DND-41 (cell line): ENCODE results near the gene AUTS2.

Experiments
- ATAC-seq: fragments of 200-7000 bp; cut with Tn5 transposase; 3 replicates; pipeline ENCODE4 v1.9.1; 2021; ENCODE audit warnings: low read depth; ENCODE audit not compliant: insufficient read depth
- DNase-seq: peaks from one replicate; pipeline ENCODE4 v3.0.0-alpha.2; 2020
- H2AFZ ChIP-seq: 2 replicates; pipeline ENCODE4 v1.6.0; 2012; ENCODE audit warnings: low read depth, low read length
- H3K27ac ChIP-seq: 2 replicates; pipeline ENCODE4 v1.5.1; 2012; ENCODE audit warnings: low read length, inconsistent platforms
- H3K27me3 ChIP-seq: fragments of 200-600 bp; sonication (generic); 2 replicates; pipeline ENCODE4 v1.6.0; 2012; ENCODE audit warnings: low read length, mild to moderate bottlenecking, inconsistent platforms; ENCODE audit not compliant: insufficient read depth, poor library complexity
- H3K36me3 ChIP-seq: 2 replicates; pipeline ENCODE4 v1.5.1; 2012; ENCODE audit warnings: low read length, inconsistent platforms; ENCODE audit not compliant: insufficient read depth
- H3K4me1 ChIP-seq: 2 replicates; pipeline ENCODE4 v1.5.1; 2012; ENCODE audit warnings: mild to moderate bottlenecking, low read length; ENCODE audit not compliant: insufficient read depth
- H3K4me2 ChIP-seq: 2 replicates; pipeline ENCODE4 v1.6.0; 2012; ENCODE audit warnings: mild to moderate bottlenecking, moderate library complexity, low read length, inconsistent platforms; ENCODE audit not compliant: insufficient read depth
- H3K4me3 ChIP-seq, 2 experiments: fragments of 200-600 bp in 1 of 2; shearing (Covaris generic) in 1 of 2; 2 replicates each; pipeline ENCODE4 v1.5.1; 2012 to 2016; ENCODE audit warnings: inconsistent platforms in 2 of 2, low read length in 2 of 2, mild to moderate bottlenecking in 2 of 2, low read depth in 1 of 2, moderate library complexity in 1 of 2
- H3K79me2 ChIP-seq: 2 replicates; pipeline ENCODE4 v1.6.0; 2012; ENCODE audit warnings: low read length, inconsistent platforms; ENCODE audit not compliant: insufficient read depth
- H3K9ac ChIP-seq: 2 replicates; pipeline ENCODE4 v1.6.0; 2012; ENCODE audit warnings: low read depth, mild to moderate bottlenecking, inconsistent platforms, low read length, moderate library complexity
- H3K9me3 ChIP-seq: 2 replicates; pipeline ENCODE4 v1.5.1; 2012; ENCODE audit warnings: low read length, moderate library complexity, mild to moderate bottlenecking, inconsistent platforms; ENCODE audit not compliant: insufficient read depth, severe bottlenecking
- H4K20me1 ChIP-seq: 2 replicates; pipeline ENCODE4 v1.6.0; 2012; ENCODE audit warnings: low read length; ENCODE audit not compliant: insufficient read depth
- CTCF ChIP-seq: IDR thresholded peaks from 2 replicates; pipeline ENCODE4 v1.5.1; 2012; ENCODE audit warnings: borderline replicate concordance, low read length, moderate library complexity, mild to moderate bottlenecking; ENCODE audit not compliant: poor library complexity, severe bottlenecking; ENCODE audit errors: extremely low read depth
- EZH2 ChIP-seq: IDR thresholded peaks from 3 replicates; pipeline ENCODE4 v1.6.1; 2012; ENCODE audit warnings: borderline replicate concordance, low read depth, mild to moderate bottlenecking, moderate library complexity, low read length, inconsistent platforms; ENCODE audit not compliant: severe bottlenecking

Gene AUTS2

GRCh38 chr7:70092314-70093204 is 494.3 kb downstream of the AUTS2 start:
- no peak overlapping the region for H2AFZ ChIP-seq
- no peaks in the 10 kb centered on the region for H3K36me3 ChIP-seq
- no peaks in the 10 kb centered on the region for H3K79me2 ChIP-seq
- H3K9me3 ChIP-seq, result no peaks in the 10 kb centered on the region
- no peaks in the 10 kb centered on the region for H3K27me3 ChIP-seq
- no peak overlapping the region for H3K4me2 ChIP-seq
- H3K9ac ChIP-seq, result no peak overlapping the region
- no peaks in the 10 kb centered on the region for H4K20me1 ChIP-seq
- no peak overlapping the region for H3K27ac ChIP-seq
- TF ChIP-seq EZH2 (no peak), CTCF (no peak)
- no peaks in the 10 kb centered on the region for H3K4me1 ChIP-seq
- DNase-seq (no peak), ATAC-seq (no peak)
- H3K4me3 ChIP-seq, result no peak overlapping the region

- no peaks in the 10 kb centered on the region for H4K20me1 ChIP-seq
- H3K27me3 ChIP-seq, result no peaks in the 10 kb centered on the region
- H3K4me3 ChIP-seq, result no peak overlapping the region
- H3K9ac ChIP-seq, result no peak overlapping the region
- H3K27ac ChIP-seq, result no peak overlapping the region
- H3K36me3 ChIP-seq, result no peaks in the 10 kb centered on the region
- no peak for TF ChIP-seq CTCF
- TF ChIP-seq EZH2, result no peak
- no peaks in the 10 kb centered on the region for H3K4me1 ChIP-seq
- DNase-seq, result no peak
- H3K4me2 ChIP-seq, result no peak overlapping the region
- no peak for ATAC-seq
- no peak overlapping the region for H2AFZ ChIP-seq
- no peaks in the 10 kb centered on the region for H3K79me2 ChIP-seq
- H3K9me3 ChIP-seq, result no peaks in the 10 kb centered on the region
Observed at GRCh38 chr7:70093205-70093904, 495.1 kb downstream of the AUTS2 start.

GRCh38 chr7:70094831-70095230 is 496.6 kb downstream of the AUTS2 start:
- no peaks in the 10 kb centered on the region for H3K9me3 ChIP-seq
- DNase-seq (no peak), ATAC-seq (no peak)
- no peaks in the 10 kb centered on the region for H3K36me3 ChIP-seq
- no peaks in the 10 kb centered on the region for H3K4me1 ChIP-seq
- H3K79me2 ChIP-seq, result no peaks in the 10 kb centered on the region
- no peak overlapping the region for H2AFZ ChIP-seq
- no peaks in the 10 kb centered on the region for H4K20me1 ChIP-seq
- no peaks in the 10 kb centered on the region for H3K27me3 ChIP-seq
- H3K27ac ChIP-seq, result no peak overlapping the region
- no peak overlapping the region for H3K4me2 ChIP-seq
- H3K4me3 ChIP-seq, result no peak overlapping the region
- TF ChIP-seq CTCF (no peak), EZH2 (no peak)
- H3K9ac ChIP-seq, result no peak overlapping the region
